Vagina (tissue), 2 donors: ENCODE measurements around the gene RPF1.

Source experiments
- POLR2A ChIP-seq, 2 donors: fragments of 450-650 bp; IDR thresholded peaks; one replicate each; pipeline ENCODE4 v1.6.1; 2017; ENCODE audit warnings: antibody characterized with exemption in 2 of 2, mild to moderate bottlenecking in 2 of 2, moderate library complexity in 2 of 2
- TF ChIP-seq, protein P1 (sequence below), 3 experiments: fragments of 450-650 bp in 2 of 3; fragments of 200-600 bp in 1 of 3; sonication (generic) in 1 of 3; IDR thresholded peaks; one replicate each; pipeline ENCODE4 v1.5.1; 2017 to 2019; ENCODE audit warnings: antibody characterized with exemption in 3 of 3, mild to moderate bottlenecking in 2 of 3, moderate library complexity in 2 of 3

DNA sequence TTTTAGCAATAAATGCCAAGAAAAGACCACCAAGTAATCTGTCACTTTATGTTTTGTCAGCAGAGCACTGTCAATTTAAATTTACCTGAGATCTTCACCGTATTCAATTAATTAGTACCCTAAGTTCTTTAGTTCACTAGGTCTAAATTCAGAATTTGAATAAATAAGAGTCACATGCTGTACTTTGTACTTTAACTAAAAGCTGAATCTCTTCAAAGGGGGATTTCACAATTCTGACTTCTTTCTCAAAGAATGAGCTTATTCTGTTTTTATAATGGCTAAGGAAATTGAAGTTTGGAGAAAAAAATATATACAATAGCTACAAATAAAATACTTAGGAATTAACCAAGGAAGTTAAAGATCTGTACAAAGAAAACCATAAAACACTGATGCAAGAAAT lies 29.4 kb downstream of the RPF1 start:
- TF ChIP-seq, protein P1, sequence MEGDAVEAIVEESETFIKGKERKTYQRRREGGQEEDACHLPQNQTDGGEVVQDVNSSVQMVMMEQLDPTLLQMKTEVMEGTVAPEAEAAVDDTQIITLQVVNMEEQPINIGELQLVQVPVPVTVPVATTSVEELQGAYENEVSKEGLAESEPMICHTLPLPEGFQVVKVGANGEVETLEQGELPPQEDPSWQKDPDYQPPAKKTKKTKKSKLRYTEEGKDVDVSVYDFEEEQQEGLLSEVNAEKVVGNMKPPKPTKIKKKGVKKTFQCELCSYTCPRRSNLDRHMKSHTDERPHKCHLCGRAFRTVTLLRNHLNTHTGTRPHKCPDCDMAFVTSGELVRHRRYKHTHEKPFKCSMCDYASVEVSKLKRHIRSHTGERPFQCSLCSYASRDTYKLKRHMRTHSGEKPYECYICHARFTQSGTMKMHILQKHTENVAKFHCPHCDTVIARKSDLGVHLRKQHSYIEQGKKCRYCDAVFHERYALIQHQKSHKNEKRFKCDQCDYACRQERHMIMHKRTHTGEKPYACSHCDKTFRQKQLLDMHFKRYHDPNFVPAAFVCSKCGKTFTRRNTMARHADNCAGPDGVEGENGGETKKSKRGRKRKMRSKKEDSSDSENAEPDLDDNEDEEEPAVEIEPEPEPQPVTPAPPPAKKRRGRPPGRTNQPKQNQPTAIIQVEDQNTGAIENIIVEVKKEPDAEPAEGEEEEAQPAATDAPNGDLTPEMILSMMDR (IDR thresholded peaks at IDR 0.05) = no peak
- no peak for TF ChIP-seq POLR2A (IDR thresholded peaks at IDR 0.05)
